H1 (cell line): Measurements from ENCODE around the gene BRD1. TPM values are rescaled to one million over a fixed set of nuclear protein-coding genes. Genes with fewer than 3 reads are reported as not detected.

Source experiments
- CHD7 ChIP-seq: fragments of 300-600 bp; sonication (generic); IDR thresholded peaks from 2 replicates; pipeline ENCODE4 v1.7.1; 2012; ENCODE audit warnings: low read length, moderate library complexity, mild to moderate bottlenecking, inconsistent platforms; ENCODE audit not compliant: insufficient replicate concordance
- SRF ChIP-seq: IDR thresholded peaks from 2 replicates; pipeline ENCODE4 v1.6.1; 2011; ENCODE audit warnings: mild to moderate bottlenecking, low read depth, low read length, moderate library complexity
- TAF7 ChIP-seq: optimal IDR thresholded peaks from 2 replicates; pipeline ENCODE3; 2011; ENCODE audit warnings: low read depth, mild to moderate bottlenecking, inconsistent platforms, low read length, moderate library complexity, borderline replicate concordance
- YY1 ChIP-seq: IDR thresholded peaks from 2 replicates; pipeline ENCODE4 v1.6.1; 2011; ENCODE audit warnings: low read depth, mild to moderate bottlenecking, low read length
- polyA plus RNA-seq, 7 experiments: library from polyadenylated mRNA; depleted of rRNA in 3 of 7; stranded (reverse) in 5 of 7; unstranded in 2 of 7; fragments of >200 nt in 5 of 7; fragments of 200-250 nt in 2 of 7; gene quantifications; 1 replicate in 5 of 7; 2 replicates in 1 of 7; 4 replicates in 1 of 7; pipeline versions ENCODE4 v1.2.1 to v1.2.3, GENCODE V29; 2011 to 2013; ENCODE audit warnings: missing spikeins in 2 of 7, mixed read lengths in 2 of 7
- total RNA-seq: library from RNA; stranded (reverse); fragmentation: NEBNext Ultra II Directional; extraction: Animal tissue kit (Norgen Biotek cat#: 25700); gene quantifications from 2 replicates; pipeline ENCODE4 v1.2.1, GENCODE V29; 2021

The BRD1 gene
- total and polyA plus RNA-seq, 2 of the 8 experiments (the other 6 are each of a cell fraction or from before 2014, with no cell fraction given), result 6.8 to 34.0 TPM

- TF ChIP-seq CHD7 (no peak), TAF7 (no peak), YY1 (no peak), SRF (no peak)
Observed at GRCh38 chr22:49863931-49864330, 36.3 kb upstream of the BRD1 start (continued).
